LNCaP clone FGC (cell line): ENCODE data around the gene LEFTY1.

ENCODE experiments used
- DNase-seq: peaks from one replicate; pipeline ENCODE4 v3.0.0-alpha.2; 2011; ENCODE audit warnings: low read depth
- H3K4me3 ChIP-seq: 2 replicates; pipeline ENCODE4 v1.5.1; 2011; ENCODE audit warnings: mild to moderate bottlenecking, low read depth, low read length, control low read depth
- CTCF ChIP-seq: IDR thresholded peaks from 2 replicates; pipeline ENCODE4 v1.5.1; 2012; ENCODE audit warnings: mild to moderate bottlenecking; ENCODE audit not compliant: control insufficient read depth, insufficient read depth; ENCODE audit errors: extremely low read depth

The LEFTY1 gene

DNA sequence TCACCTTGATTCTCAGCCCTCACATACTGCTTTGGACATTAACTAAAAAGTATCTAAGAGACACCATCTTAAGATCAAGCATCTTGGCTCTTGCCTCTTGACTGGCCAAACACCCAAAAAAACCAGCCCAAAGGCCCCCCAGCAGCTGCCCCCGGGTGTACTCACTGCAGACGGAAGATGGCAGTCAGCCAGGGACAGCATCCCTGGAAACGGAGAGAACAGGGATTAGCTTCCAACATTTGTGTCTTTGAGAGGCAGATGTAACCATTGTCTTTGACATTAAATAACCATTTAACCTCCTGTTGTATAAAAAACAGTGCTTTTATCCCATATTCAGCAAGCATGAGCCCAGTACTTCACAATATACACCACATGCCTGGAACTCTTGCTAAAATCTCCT lies 18.0 kb downstream of the LEFTY1 start:
- H3K4me3 ChIP-seq, result no peak overlapping the region
- DNase-seq, result no peak
- TF ChIP-seq CTCF, result no peak

- no peak for TF ChIP-seq CTCF
- H3K4me3 ChIP-seq, result no peak overlapping the region
- no peak for DNase-seq
These were observed 20.2 kb downstream of the LEFTY1 start for GRCh38 chr1:225868631-225869330.

DNA sequence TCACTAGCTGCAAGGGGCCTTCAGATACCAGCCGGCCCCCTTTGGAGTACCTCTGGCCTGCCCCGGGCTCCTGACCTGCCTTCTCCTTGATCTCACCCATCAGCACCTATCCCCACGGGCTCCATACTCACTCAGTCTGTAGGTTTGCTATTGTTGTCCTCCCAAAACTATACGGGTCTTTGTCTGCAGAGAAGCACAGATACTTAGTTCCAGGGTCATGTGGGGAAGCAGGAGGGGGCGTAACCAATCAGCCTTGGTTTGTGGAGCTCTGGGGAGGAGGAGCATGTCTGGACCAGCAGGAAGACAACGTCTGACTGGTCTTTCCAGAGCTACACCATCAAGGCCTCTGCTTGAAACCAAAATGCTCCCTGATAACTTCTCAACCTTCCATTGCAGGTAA lies 22.0 kb downstream of the LEFTY1 start:
- no peak for TF ChIP-seq CTCF
- DNase-seq, result no peak
- no peak overlapping the region for H3K4me3 ChIP-seq

GRCh38 chr1:225866061-225866837 lies 22.7 kb downstream of the LEFTY1 start:
- H3K4me3 ChIP-seq, result no peak overlapping the region
- no peak for TF ChIP-seq CTCF
- no peak for DNase-seq

- H3K4me3 ChIP-seq, result no peak overlapping the region
- no peak for DNase-seq
- no peak for TF ChIP-seq CTCF
These were observed 23.4 kb downstream of the LEFTY1 start for GRCh38 chr1:225865514-225865913.

- no peak overlapping the region for H3K4me3 ChIP-seq
- no peak for DNase-seq
- no peak for TF ChIP-seq CTCF
These were observed 25.8 kb downstream of the LEFTY1 start for GRCh38 chr1:225863167-225863566.
